SK-N-SH (cell line): ENCODE data around the gene TPRA1. TPM values are rescaled to one million over a fixed set of nuclear protein-coding genes. Genes with fewer than 3 reads are reported as not detected.

Experiments used
- CTCF ChIA-PET: fragments of 300-600, 350-600 bp; formaldehyde crosslinking; extraction: SDS; loops from one replicate; lab custom pipeline; 2021; lab: Yijun Ruan, JAX
- POLR2A ChIA-PET: fragments of 350-600 bp; sonication (Branson Sonifier 250); formaldehyde crosslinking; extraction: SDS; loops from one replicate; lab custom pipeline; 2020; ENCODE audit warnings: antibody characterized with exemption, inconsistent platforms; lab: Yijun Ruan, JAX
- DNase-seq: peaks from one replicate; pipeline ENCODE4 v3.0.0; 2012
- H2AFZ ChIP-seq: fragments of 200-600 bp; sonication (generic); 2 replicates; pipeline ENCODE4 v1.8.1; 2016; ENCODE audit warnings: antibody characterized with exemption, mild to moderate bottlenecking, low read depth
- H3F3A ChIP-seq: fragments of 200-600 bp; sonication (generic); replicated peaks from 2 replicates; pipeline ENCODE3; 2016; ENCODE audit warnings: antibody characterized with exemption, mild to moderate bottlenecking; ENCODE audit not compliant: insufficient read depth
- H3K27ac ChIP-seq, 2 experiments: fragments of 200-500 bp in 1 of 2; fragments of 200-600 bp in 1 of 2; sonication (Bioruptor generic) in 1 of 2; sonication (generic), shearing (Covaris generic) in 1 of 2; 2 replicates each; pipeline versions ENCODE4 v1.5.1 to v1.6.1; 2014 to 2016; ENCODE audit warnings: low read depth in 2 of 2, inconsistent platforms in 1 of 2, low read length in 1 of 2, mild to moderate bottlenecking in 1 of 2, mixed read lengths in 1 of 2
- H3K27me3 ChIP-seq: fragments of 200-600 bp; sonication (generic), shearing (Covaris generic); 2 replicates; pipeline ENCODE4 v1.6.1; 2016; ENCODE audit warnings: mixed run types; ENCODE audit not compliant: insufficient read depth
- H3K36me3 ChIP-seq, 2 experiments: fragments of 200-500 bp in 1 of 2; fragments of 200-600 bp in 1 of 2; sonication (Bioruptor generic) in 1 of 2; sonication (generic) in 1 of 2; replicated peaks in 1 of 2; 2 replicates each; pipeline versions ENCODE3 to v1.5.1; 2014 to 2016; ENCODE audit warnings: low read length in 1 of 2, mild to moderate bottlenecking in 1 of 2; ENCODE audit not compliant: insufficient read depth in 2 of 2, control insufficient read depth in 1 of 2
- H3K4me1 ChIP-seq, 2 experiments: fragments of 200-500 bp in 1 of 2; fragments of 200-600 bp in 1 of 2; sonication (Bioruptor generic) in 1 of 2; sonication (generic), shearing (Covaris generic) in 1 of 2; 2 replicates each; pipeline versions ENCODE4 v1.5.1 to v1.6.1; 2014 to 2016; ENCODE audit warnings: low read depth in 1 of 2, low read length in 1 of 2, mixed run types in 1 of 2; ENCODE audit not compliant: insufficient read depth in 2 of 2, control insufficient read depth in 1 of 2
- H3K4me2 ChIP-seq: fragments of 200-600 bp; sonication (generic), shearing (Covaris generic); 2 replicates; pipeline ENCODE4 v1.6.1; 2017; ENCODE audit warnings: mixed run types
- H3K4me3 ChIP-seq, 2 experiments: fragments of 200-500 bp in 1 of 2; fragments of 200-600 bp in 1 of 2; sonication (Bioruptor generic) in 1 of 2; sonication (generic), shearing (Covaris generic) in 1 of 2; 2 replicates each; pipeline versions ENCODE4 v1.5.1 to v1.8.1; 2014 to 2016; ENCODE audit warnings: low read depth in 2 of 2, inconsistent platforms in 1 of 2, low read length in 1 of 2, mild to moderate bottlenecking in 1 of 2, mixed read lengths in 1 of 2, moderate library complexity in 1 of 2
- H3K79me2 ChIP-seq: fragments of 200-600 bp; sonication (generic); 2 replicates; pipeline ENCODE4 v1.8.1; 2017; ENCODE audit warnings: mild to moderate bottlenecking; ENCODE audit not compliant: insufficient read depth
- H3K9ac ChIP-seq: fragments of 200-600 bp; sonication (generic); 2 replicates; pipeline ENCODE4 v1.6.1; 2017; ENCODE audit warnings: mixed run types
- H3K9me2 ChIP-seq: fragments of 200-600 bp; sonication (generic); 2 replicates; pipeline ENCODE4 v1.6.1; 2017; ENCODE audit warnings: mixed run types
- H3K9me3 ChIP-seq: fragments of 200-600 bp; sonication (generic); 2 replicates; pipeline ENCODE4 v1.6.1; 2017; ENCODE audit warnings: mixed run types, mild to moderate bottlenecking, moderate library complexity
- H4K20me1 ChIP-seq: fragments of 200-600 bp; sonication (generic); 2 replicates; pipeline ENCODE4 v1.6.1; 2017; ENCODE audit warnings: mild to moderate bottlenecking, mixed run types; ENCODE audit not compliant: insufficient read depth
- ELF1 ChIP-seq: IDR thresholded peaks from 2 replicates; pipeline ENCODE4 v1.4.0; 2012
- FOSL2 ChIP-seq: IDR thresholded peaks from 2 replicates; pipeline ENCODE4 v1.4.0; 2012; ENCODE audit warnings: low read depth, mild to moderate bottlenecking, moderate library complexity, borderline replicate concordance
- FOXJ3 ChIP-seq: sonication (generic); formaldehyde crosslinking; IDR thresholded peaks from 2 replicates; pipeline ENCODE4 v1.5.1; 2020; ENCODE audit warnings: mild to moderate bottlenecking, missing genetic modification reagents
- FOXM1 ChIP-seq: IDR thresholded peaks from 2 replicates; pipeline ENCODE4 v1.4.0; 2012; ENCODE audit warnings: low read depth, mild to moderate bottlenecking
- MEF2A ChIP-seq: IDR thresholded peaks from 2 replicates; pipeline ENCODE4 v1.4.0; 2012; ENCODE audit warnings: low read depth, borderline replicate concordance
- MXI1 ChIP-seq: IDR thresholded peaks from 2 replicates; pipeline ENCODE4 v1.6.1; 2012; ENCODE audit warnings: mild to moderate bottlenecking, low read depth, low read length, improper control_type of control experiment
- NFIC ChIP-seq: IDR thresholded peaks from 2 replicates; pipeline ENCODE4 v1.4.0; 2012; ENCODE audit warnings: borderline replicate concordance
- POLR2AphosphoS5 ChIP-seq: IDR thresholded peaks from 2 replicates; pipeline ENCODE4 v1.6.1; 2012; ENCODE audit warnings: low read depth, low read length
- RAD21 ChIP-seq: IDR thresholded peaks from 2 replicates; pipeline ENCODE4 v1.6.1; 2012; ENCODE audit warnings: mild to moderate bottlenecking, low read length
- RXRA ChIP-seq: IDR thresholded peaks from 2 replicates; pipeline ENCODE4 v1.4.0; 2012; ENCODE audit warnings: low read depth, mild to moderate bottlenecking, borderline replicate concordance
- SMC3 ChIP-seq: IDR thresholded peaks from 2 replicates; pipeline ENCODE4 v1.6.1; 2012; ENCODE audit warnings: low read depth, low read length, improper control_type of control experiment
- TAF1 ChIP-seq: IDR thresholded peaks from 2 replicates; pipeline ENCODE4 v1.6.1; 2012; ENCODE audit warnings: low read depth, mild to moderate bottlenecking, low read length, moderate library complexity, borderline replicate concordance
- TEAD4 ChIP-seq: IDR thresholded peaks from 2 replicates; pipeline ENCODE4 v1.4.0; 2012; ENCODE audit warnings: mild to moderate bottlenecking, borderline replicate concordance; ENCODE audit not compliant: insufficient read depth
- WGBS: methylation state at CpG from one replicate; pipeline ENCODE4 v1.1.6; 2017; ENCODE audit warnings: low lambda C conversion rate; 5-methylcytosine and 5-hydroxymethylcytosine counted together
- polyA plus RNA-seq, 3 experiments: library from polyadenylated mRNA; depleted of rRNA; stranded (reverse); fragments of >200 nt; gene quantifications; 2 replicates each; pipeline ENCODE4 v1.2.3, GENCODE V29; 2012
- TF ChIP-seq, protein P1 (sequence below): fragments of 150-350 bp; IDR thresholded peaks from 2 replicates; pipeline ENCODE4 v1.6.1; 2016; ENCODE audit warnings: mild to moderate bottlenecking, low read depth, low read length
- TF ChIP-seq, protein P2 (sequence below): IDR thresholded peaks from 2 replicates; pipeline ENCODE4 v1.4.0; 2012; ENCODE audit warnings: low read depth, borderline replicate concordance
- TF ChIP-seq, protein P3 (sequence below): IDR thresholded peaks from 2 replicates; pipeline ENCODE4; 2012
- TF ChIP-seq, protein P4 (sequence below): fragments of 150-350 bp; IDR thresholded peaks from 2 replicates; pipeline ENCODE4 v1.6.1; 2017; ENCODE audit warnings: antibody characterized with exemption, low read length, low read depth, borderline replicate concordance
- TF ChIP-seq, protein P5 (sequence below): fragments of 200-600 bp; sonication (generic); IDR thresholded peaks from 2 replicates; pipeline ENCODE4 v1.6.1; 2017; ENCODE audit warnings: antibody characterized with exemption, mild to moderate bottlenecking, moderate library complexity

The TPRA1 gene
- polyA plus RNA-seq, 1 of the 3 experiments (the other 2 are of a cell fraction): 26.3 TPM

DNA sequence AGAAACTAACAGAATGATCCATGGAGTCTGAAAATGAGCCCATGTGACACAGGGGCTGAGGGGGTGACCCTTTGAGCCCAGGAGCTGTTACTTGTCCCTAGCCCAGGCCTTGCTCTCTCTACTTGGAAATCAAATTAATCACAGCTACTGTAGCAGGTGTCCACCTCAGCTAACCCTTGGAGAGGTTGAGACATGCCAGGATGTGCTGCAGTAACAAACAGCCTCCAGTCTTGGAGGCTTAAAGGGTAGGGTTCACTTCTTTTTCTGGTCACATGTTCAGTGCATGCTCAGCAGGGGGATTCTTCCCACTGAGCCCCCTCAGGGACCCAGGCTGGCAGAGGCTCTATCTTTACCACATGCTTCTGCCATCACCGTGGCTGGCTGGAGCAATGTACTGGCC, 21.4 kb downstream of the TPRA1 start:
- no peaks in the 10 kb centered on the region for H3K27me3 ChIP-seq
- POLR2A ChIA-PET: no interaction called here
- no peak overlapping the region for H2AFZ ChIP-seq
- CTCF ChIA-PET: interaction anchor here (1.2 kb wide), 1 partner anchor 21 kb away, joined by 4 read pairs; no protein-coding TSS in a partner anchor
- H3K9me2 ChIP-seq: no peaks in the 10 kb centered on the region
- no peak for TF ChIP-seq RXRA
- no peak for TF ChIP-seq RAD21
- TF ChIP-seq NFIC: no peak
- no peak for TF ChIP-seq POLR2AphosphoS5
- no peak for TF ChIP-seq FOXM1
- TF ChIP-seq, protein P1, sequence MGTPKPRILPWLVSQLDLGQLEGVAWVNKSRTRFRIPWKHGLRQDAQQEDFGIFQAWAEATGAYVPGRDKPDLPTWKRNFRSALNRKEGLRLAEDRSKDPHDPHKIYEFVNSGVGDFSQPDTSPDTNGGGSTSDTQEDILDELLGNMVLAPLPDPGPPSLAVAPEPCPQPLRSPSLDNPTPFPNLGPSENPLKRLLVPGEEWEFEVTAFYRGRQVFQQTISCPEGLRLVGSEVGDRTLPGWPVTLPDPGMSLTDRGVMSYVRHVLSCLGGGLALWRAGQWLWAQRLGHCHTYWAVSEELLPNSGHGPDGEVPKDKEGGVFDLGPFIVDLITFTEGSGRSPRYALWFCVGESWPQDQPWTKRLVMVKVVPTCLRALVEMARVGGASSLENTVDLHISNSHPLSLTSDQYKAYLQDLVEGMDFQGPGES: no peak
- no peak for TF ChIP-seq FOSL2
- TF ChIP-seq, protein P2, sequence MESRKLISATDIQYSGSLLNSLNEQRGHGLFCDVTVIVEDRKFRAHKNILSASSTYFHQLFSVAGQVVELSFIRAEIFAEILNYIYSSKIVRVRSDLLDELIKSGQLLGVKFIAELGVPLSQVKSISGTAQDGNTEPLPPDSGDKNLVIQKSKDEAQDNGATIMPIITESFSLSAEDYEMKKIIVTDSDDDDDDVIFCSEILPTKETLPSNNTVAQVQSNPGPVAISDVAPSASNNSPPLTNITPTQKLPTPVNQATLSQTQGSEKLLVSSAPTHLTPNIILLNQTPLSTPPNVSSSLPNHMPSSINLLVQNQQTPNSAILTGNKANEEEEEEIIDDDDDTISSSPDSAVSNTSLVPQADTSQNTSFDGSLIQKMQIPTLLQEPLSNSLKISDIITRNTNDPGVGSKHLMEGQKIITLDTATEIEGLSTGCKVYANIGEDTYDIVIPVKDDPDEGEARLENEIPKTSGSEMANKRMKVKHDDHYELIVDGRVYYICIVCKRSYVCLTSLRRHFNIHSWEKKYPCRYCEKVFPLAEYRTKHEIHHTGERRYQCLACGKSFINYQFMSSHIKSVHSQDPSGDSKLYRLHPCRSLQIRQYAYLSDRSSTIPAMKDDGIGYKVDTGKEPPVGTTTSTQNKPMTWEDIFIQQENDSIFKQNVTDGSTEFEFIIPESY: no peak
- no peak for TF ChIP-seq FOXJ3 (CRISPR knock-in tag)
- no peak for TF ChIP-seq ELF1
- no peak for TF ChIP-seq MXI1
- TF ChIP-seq, protein P3, sequence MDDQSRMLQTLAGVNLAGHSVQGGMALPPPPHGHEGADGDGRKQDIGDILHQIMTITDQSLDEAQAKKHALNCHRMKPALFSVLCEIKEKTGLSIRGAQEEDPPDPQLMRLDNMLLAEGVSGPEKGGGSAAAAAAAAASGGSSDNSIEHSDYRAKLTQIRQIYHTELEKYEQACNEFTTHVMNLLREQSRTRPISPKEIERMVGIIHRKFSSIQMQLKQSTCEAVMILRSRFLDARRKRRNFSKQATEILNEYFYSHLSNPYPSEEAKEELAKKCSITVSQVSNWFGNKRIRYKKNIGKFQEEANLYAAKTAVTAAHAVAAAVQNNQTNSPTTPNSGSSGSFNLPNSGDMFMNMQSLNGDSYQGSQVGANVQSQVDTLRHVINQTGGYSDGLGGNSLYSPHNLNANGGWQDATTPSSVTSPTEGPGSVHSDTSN: no peak
- H3K36me3 ChIP-seq: peaks cover 3 to 34% of the 10 kb centered on the region in 2 experiments
- no peaks in the 10 kb centered on the region for H3F3A ChIP-seq
- no peak overlapping the region for H3K4me2 ChIP-seq
- H4K20me1 ChIP-seq: 0 out of 2 replicates have a peak, but pooled peaks cover 2% of the 10 kb centered on the region
- H3K9ac ChIP-seq: no peak overlapping the region
- no peaks in the 10 kb centered on the region for H3K79me2 ChIP-seq
- no peak overlapping the region for H3K4me3 ChIP-seq
- no CpG with 5 or more reads among the region's 1 CpG for WGBS
- no peak for DNase-seq
- no peaks in the 10 kb centered on the region; a peak in 1 of 4 replicates for H3K4me1 ChIP-seq
- H3K9me3 ChIP-seq: no peaks in the 10 kb centered on the region
- no peak overlapping the region for H3K27ac ChIP-seq

DNA sequence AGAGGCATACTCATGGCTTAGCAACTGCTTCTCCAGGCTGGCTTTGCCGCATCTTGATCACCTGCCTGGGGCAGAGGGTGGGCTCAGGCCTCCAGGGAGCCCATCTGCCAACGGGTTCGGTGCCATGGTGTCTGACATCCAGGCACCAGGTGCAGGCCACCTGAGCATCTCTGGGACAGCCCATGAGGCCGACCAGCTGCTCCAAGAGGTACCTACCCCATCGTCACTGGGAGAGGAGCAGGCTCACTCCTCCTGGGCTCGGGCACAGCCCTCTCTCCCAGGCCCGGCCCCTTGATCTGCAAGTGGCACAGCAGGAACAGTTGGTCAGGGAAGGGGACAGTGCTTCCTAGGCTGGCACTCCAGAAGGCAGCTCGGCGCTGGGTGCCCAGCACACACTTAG, 21.9 kb downstream of the TPRA1 start:
- ChIA-PET POLR2A (interaction anchor here (0.7 kb wide), 1 partner anchor 17 kb away, joined by 3 read pairs; no protein-coding TSS in a partner anchor), CTCF (interaction anchor here (1.0 to 1.2 kb wide), 2 partner anchors 20 to 127 kb away, joined by 3 to 4 read pairs; no protein-coding TSS in a partner anchor)
- no CpG with 5 or more reads among the region's 9 CpGs for WGBS

More for the DNA sequence above, 21.9 kb downstream of the TPRA1 start:
- Histone ChIP-seq H3K4me3 (no peak overlapping the region), H3K4me2 (no peak overlapping the region), H3K79me2 (no peaks in the 10 kb centered on the region), H3K9me3 (no peaks in the 10 kb centered on the region), H3K9me2 (no peaks in the 10 kb centered on the region), H3K9ac (no peak overlapping the region), H3K4me1 (no peaks in the 10 kb centered on the region; a peak in 1 of 4 replicates), H4K20me1 (no peaks in the 10 kb centered on the region), H3K27me3 (no peaks in the 10 kb centered on the region), H3K36me3 (peaks cover 3 to 29% of the 10 kb centered on the region in 2 experiments), H3K27ac (no peak overlapping the region), H2AFZ (no peak overlapping the region), H3F3A (no peaks in the 10 kb centered on the region)
- DNase-seq: no peak
- TF ChIP-seq TAF1 (no peak), SMC3 (no peak), FOSL2 (no peak), RXRA (no peak), RAD21 (no peak), TEAD4 (no peak), MEF2A (no peak)
- TF ChIP-seq, protein P4, sequence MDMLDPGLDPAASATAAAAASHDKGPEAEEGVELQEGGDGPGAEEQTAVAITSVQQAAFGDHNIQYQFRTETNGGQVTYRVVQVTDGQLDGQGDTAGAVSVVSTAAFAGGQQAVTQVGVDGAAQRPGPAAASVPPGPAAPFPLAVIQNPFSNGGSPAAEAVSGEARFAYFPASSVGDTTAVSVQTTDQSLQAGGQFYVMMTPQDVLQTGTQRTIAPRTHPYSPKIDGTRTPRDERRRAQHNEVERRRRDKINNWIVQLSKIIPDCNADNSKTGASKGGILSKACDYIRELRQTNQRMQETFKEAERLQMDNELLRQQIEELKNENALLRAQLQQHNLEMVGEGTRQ: no peak
- TF ChIP-seq, protein P5, sequence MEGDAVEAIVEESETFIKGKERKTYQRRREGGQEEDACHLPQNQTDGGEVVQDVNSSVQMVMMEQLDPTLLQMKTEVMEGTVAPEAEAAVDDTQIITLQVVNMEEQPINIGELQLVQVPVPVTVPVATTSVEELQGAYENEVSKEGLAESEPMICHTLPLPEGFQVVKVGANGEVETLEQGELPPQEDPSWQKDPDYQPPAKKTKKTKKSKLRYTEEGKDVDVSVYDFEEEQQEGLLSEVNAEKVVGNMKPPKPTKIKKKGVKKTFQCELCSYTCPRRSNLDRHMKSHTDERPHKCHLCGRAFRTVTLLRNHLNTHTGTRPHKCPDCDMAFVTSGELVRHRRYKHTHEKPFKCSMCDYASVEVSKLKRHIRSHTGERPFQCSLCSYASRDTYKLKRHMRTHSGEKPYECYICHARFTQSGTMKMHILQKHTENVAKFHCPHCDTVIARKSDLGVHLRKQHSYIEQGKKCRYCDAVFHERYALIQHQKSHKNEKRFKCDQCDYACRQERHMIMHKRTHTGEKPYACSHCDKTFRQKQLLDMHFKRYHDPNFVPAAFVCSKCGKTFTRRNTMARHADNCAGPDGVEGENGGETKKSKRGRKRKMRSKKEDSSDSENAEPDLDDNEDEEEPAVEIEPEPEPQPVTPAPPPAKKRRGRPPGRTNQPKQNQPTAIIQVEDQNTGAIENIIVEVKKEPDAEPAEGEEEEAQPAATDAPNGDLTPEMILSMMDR: no peak
